ENCODE data around the gene CCNJL.
A peak's percentile ranks its signal among the peaks of the same experiment; 100 is the strongest.
"Not testable (repeated sequence)": the region's sequence is repeated elsewhere in the genome, so short reads cannot be mapped to it uniquely, and the experiment has no call there.

CCNJL gene

GRCh38 chr5:160348080-160348479 lies 35.7 kb upstream of the CCNJL start:
- TF ChIP-seq POLR2A (IDR thresholded peaks at IDR 0.05; ENCODE audit: low read depth, low read length), result no peak
- DNase-seq (ENCODE audit: insufficient read length, low spot score), result no peak
- no peak for FAIRE-seq

GRCh38 chr5:160347448-160347847 lies 35.1 kb upstream of the CCNJL start:
- TF ChIP-seq POLR2A (IDR thresholded peaks at IDR 0.05; ENCODE audit: low read depth, low read length), result no peak
- FAIRE-seq (no peak), DNase-seq (ENCODE audit: insufficient read length, low spot score) (no peak)

GRCh38 chr5:160342413-160342941 lies 30.1 kb upstream of the CCNJL start:
- no peak for TF ChIP-seq POLR2A (IDR thresholded peaks at IDR 0.05; ENCODE audit: low read depth, low read length)
- DNase-seq (ENCODE audit: insufficient read length, low spot score) (peak; percentile 47), FAIRE-seq (no peak)

- DNase-seq (ENCODE audit: insufficient read length, low spot score), result no peak
- no peak for TF ChIP-seq POLR2A (IDR thresholded peaks at IDR 0.05; ENCODE audit: low read depth, low read length)
- no peak for FAIRE-seq
Measured at GRCh38 chr5:160341309-160341870, 29.0 kb upstream of the CCNJL start.

GRCh38 chr5:160340513-160340912 lies 28.1 kb upstream of the CCNJL start:
- FAIRE-seq, result not testable (repeated sequence)

GRCh38 chr5:160339406-160340130 lies 27.2 kb upstream of the CCNJL start:
- DNase-seq (ENCODE audit: insufficient read length, low spot score) (no peak), FAIRE-seq (no peak)
- TF ChIP-seq POLR2A (IDR thresholded peaks at IDR 0.05; ENCODE audit: low read depth, low read length), result no peak

More at GRCh38 chr5:160340513-160340912, 28.1 kb upstream of the CCNJL start:
- DNase-seq (ENCODE audit: insufficient read length, low spot score), result not testable (repeated sequence)

GRCh38 chr5:160334716-160335115 lies 22.4 kb upstream of the CCNJL start:
- not testable (repeated sequence) for DNase-seq (ENCODE audit: insufficient read length, low spot score); FAIRE-seq

GRCh38 chr5:160333721-160334120 lies 21.4 kb upstream of the CCNJL start:
- DNase-seq (ENCODE audit: insufficient read length, low spot score) (no peak), FAIRE-seq (no peak)
- no peak for TF ChIP-seq POLR2A (IDR thresholded peaks at IDR 0.05; ENCODE audit: low read depth, low read length)

GRCh38 chr5:160330212-160330611 lies 17.8 kb upstream of the CCNJL start:
- no peak for FAIRE-seq
- no peak for DNase-seq (ENCODE audit: insufficient read length, low spot score)
- no peak for TF ChIP-seq POLR2A (IDR thresholded peaks at IDR 0.05; ENCODE audit: low read depth, low read length)

- no peak for TF ChIP-seq POLR2A (IDR thresholded peaks at IDR 0.05; ENCODE audit: low read depth, low read length)
- DNase-seq (ENCODE audit: insufficient read length, low spot score), result no peak
- FAIRE-seq, result no peak
Measured at GRCh38 chr5:160327818-160328217, 15.5 kb upstream of the CCNJL start.

GRCh38 chr5:160326981-160327380 lies 14.6 kb upstream of the CCNJL start:
- DNase-seq (ENCODE audit: insufficient read length, low spot score) (no peak), FAIRE-seq (no peak)
- no peak for TF ChIP-seq POLR2A (IDR thresholded peaks at IDR 0.05; ENCODE audit: low read depth, low read length)

GRCh38 chr5:160325716-160326115 lies 13.4 kb upstream of the CCNJL start:
- FAIRE-seq (no peak), DNase-seq (ENCODE audit: insufficient read length, low spot score) (no peak)
- no peak for TF ChIP-seq POLR2A (IDR thresholded peaks at IDR 0.05; ENCODE audit: low read depth, low read length)

GRCh38 chr5:160324886-160325285 lies 12.5 kb upstream of the CCNJL start:
- no peak for TF ChIP-seq POLR2A (IDR thresholded peaks at IDR 0.05; ENCODE audit: low read depth, low read length)
- DNase-seq (ENCODE audit: insufficient read length, low spot score), result no peak
- no peak for FAIRE-seq

GRCh38 chr5:160318409-160318808 lies 6.0 kb upstream of the CCNJL start:
- TF ChIP-seq POLR2A (IDR thresholded peaks at IDR 0.05; ENCODE audit: low read depth, low read length), result no peak
- FAIRE-seq (no peak), DNase-seq (ENCODE audit: insufficient read length, low spot score) (no peak)

- no peak for TF ChIP-seq POLR2A (IDR thresholded peaks at IDR 0.05; ENCODE audit: low read depth, low read length)
- DNase-seq (ENCODE audit: insufficient read length, low spot score), result no peak
- FAIRE-seq, result no peak
Measured at GRCh38 chr5:160317434-160317833, 5.1 kb upstream of the CCNJL start.

Data from H54 (cell line).